C4-2B (cell line): Measurements from ENCODE around the gene PCDH9.

ENCODE experiments used
- H3K27ac ChIP-seq: fragments of 450-650 bp; 2 replicates; pipeline ENCODE4 v1.5.1; 2017
- CTCF ChIP-seq: fragments of 450-650 bp; conservative IDR thresholded peaks from 2 replicates; pipeline ENCODE4 v1.5.1; 2017; ENCODE audit warnings: mild to moderate bottlenecking
- ZFX ChIP-seq: fragments of 450-650 bp; IDR thresholded peaks from 2 replicates; pipeline ENCODE4 v1.6.1; 2017

PCDH9 gene

GRCh38 chr13:66347486-66348117 lies 882.5 kb downstream of the PCDH9 start:
- H3K27ac ChIP-seq, result no peak overlapping the region

GRCh38 chr13:66345971-66346370 lies 884.2 kb downstream of the PCDH9 start:
- H3K27ac ChIP-seq, result no peak overlapping the region
- TF ChIP-seq ZFX (no peak), CTCF (no peak)

More at GRCh38 chr13:66347486-66348117, 882.5 kb downstream of the PCDH9 start:
- TF ChIP-seq ZFX (no peak), CTCF (no peak)

GRCh38 chr13:66345518-66345810 lies 884.7 kb downstream of the PCDH9 start:
- TF ChIP-seq ZFX (no peak), CTCF (no peak)
- no peak overlapping the region for H3K27ac ChIP-seq

- TF ChIP-seq CTCF (no peak), ZFX (no peak)
- H3K27ac ChIP-seq, result no peak overlapping the region
Measured at GRCh38 chr13:66344805-66345517, 885.2 kb downstream of the PCDH9 start.

GRCh38 chr13:66343224-66343828 lies 886.8 kb downstream of the PCDH9 start:
- no peak overlapping the region for H3K27ac ChIP-seq
- no peak for TF ChIP-seq ZFX
- TF ChIP-seq CTCF, result no peak

GRCh38 chr13:66341635-66342377 lies 888.3 kb downstream of the PCDH9 start:
- TF ChIP-seq ZFX (no peak), CTCF (no peak)

GRCh38 chr13:66339214-66339613 lies 890.9 kb downstream of the PCDH9 start:
- H3K27ac ChIP-seq, result no peak overlapping the region
- no peak for TF ChIP-seq CTCF
- no peak for TF ChIP-seq ZFX

More at GRCh38 chr13:66341635-66342377, 888.3 kb downstream of the PCDH9 start:
- no peak overlapping the region for H3K27ac ChIP-seq
